Measurements from ENCODE around the gene CTSD. TPM values are rescaled to one million over a fixed set of nuclear protein-coding genes. Genes with fewer than 3 reads are reported as not detected.
"Not testable (repeated sequence)": the region's sequence is repeated elsewhere in the genome, so short reads cannot be mapped to it uniquely, and the experiment has no call there.

CTSD gene
- polyA plus RNA-seq (2011; rRNA removed) (89.9 and 206 TPM in 2 replicates), polyA minus RNA-seq (2011; rRNA and poly(A)+ RNA removed) (130 and 157 TPM in 2 replicates)

GRCh38 chr11:1763796-1764661, at the start of gene CTSD:
Gene CTSD (minus strand): TSS chr11:1763927. CDS start chr11:1763859, 68 bp downstream.
- Histone ChIP-seq H3K27me3 (ENCODE audit: control insufficient read depth, insufficient read depth, low read length) (no peaks in the 10 kb centered on the region), H3K4me3 (ENCODE audit: low read depth, low read length) (peak within 1 kb of the TSS; percentile 95), H3K36me3 (ENCODE audit: control insufficient read depth, insufficient read depth, low read length) (peaks cover 5% of the 10 kb centered on the region)
- no peak for DNase-seq (ENCODE audit: low read depth)
- CTCF ChIA-PET = interaction anchor here (0.6 to 4.1 kb wide), 2 partner anchors 68 to 189 kb away, joined by 3 to 18 read pairs; no protein-coding TSS in a partner anchor
- POLR2A ChIA-PET = interaction anchor here (0.6 kb wide), 2 partner anchors 8 to 69 kb away, joined by 13 to 16 read pairs; no protein-coding TSS in a partner anchor
- TF ChIP-seq CTCF (IDR thresholded peaks at IDR 0.05; ENCODE audit: insufficient read depth, low read depth, low read length) = 0 out of 2 replicates have a peak, but pooled peaks have one; percentile 8

- CTCF ChIA-PET; POLR2A ChIA-PET; H3K36me3 ChIP-seq (ENCODE audit: control insufficient read depth, insufficient read depth, low read length); H3K4me3 ChIP-seq (ENCODE audit: low read depth, low read length); DNase-seq (ENCODE audit: low read depth); H3K27me3 ChIP-seq (ENCODE audit: control insufficient read depth, insufficient read depth, low read length): not testable (repeated sequence)
These were observed 49.6 kb upstream of the CTSD start for GRCh38 chr11:1813356-1813755.

- no peak for DNase-seq (ENCODE audit: low read depth)
- CTCF ChIA-PET = interaction anchor here (1.0 kb wide), 1 partner anchor 119 kb away, joined by 3 read pairs; no protein-coding TSS in a partner anchor
- H3K27me3 ChIP-seq (ENCODE audit: control insufficient read depth, insufficient read depth, low read length) = peaks cover 8% of the 10 kb centered on the region
- no peaks in the 10 kb centered on the region for H3K36me3 ChIP-seq (ENCODE audit: control insufficient read depth, insufficient read depth, low read length)
- H3K4me3 ChIP-seq (ENCODE audit: low read depth, low read length) = no peak overlapping the region
- no peak for TF ChIP-seq CTCF (IDR thresholded peaks at IDR 0.05; ENCODE audit: insufficient read depth, low read depth, low read length)
- POLR2A ChIA-PET = no interaction called here
These were observed 49.1 kb upstream of the CTSD start for GRCh38 chr11:1812801-1813200.

- POLR2A ChIA-PET = no interaction called here
These were observed 48.5 kb upstream of the CTSD start for GRCh38 chr11:1812274-1812673.

GRCh38 chr11:1810761-1811160, 47.0 kb upstream of the CTSD start:
- POLR2A ChIA-PET = no interaction called here
- no peak for TF ChIP-seq CTCF (IDR thresholded peaks at IDR 0.05; ENCODE audit: insufficient read depth, low read depth, low read length)
- H3K36me3 ChIP-seq (ENCODE audit: control insufficient read depth, insufficient read depth, low read length) = no peaks in the 10 kb centered on the region
- CTCF ChIA-PET = no interaction called here
- no peak for DNase-seq (ENCODE audit: low read depth)
- no peak overlapping the region for H3K4me3 ChIP-seq (ENCODE audit: low read depth, low read length)
- peaks cover 6% of the 10 kb centered on the region for H3K27me3 ChIP-seq (ENCODE audit: control insufficient read depth, insufficient read depth, low read length)

More at GRCh38 chr11:1812274-1812673, 48.5 kb upstream of the CTSD start:
- H3K4me3 ChIP-seq (ENCODE audit: low read depth, low read length) = no peak overlapping the region
- CTCF ChIA-PET = interaction anchor here (0.6 to 1.0 kb wide), 2 partner anchors 18 to 118 kb away, joined by 3 to 6 read pairs; no protein-coding TSS in a partner anchor
- TF ChIP-seq CTCF (IDR thresholded peaks at IDR 0.05; ENCODE audit: insufficient read depth, low read depth, low read length) = no peak
- no peaks in the 10 kb centered on the region for H3K36me3 ChIP-seq (ENCODE audit: control insufficient read depth, insufficient read depth, low read length)
- H3K27me3 ChIP-seq (ENCODE audit: control insufficient read depth, insufficient read depth, low read length) = peaks cover 7% of the 10 kb centered on the region
- DNase-seq (ENCODE audit: low read depth) = no peak
